GM18861 (cell line): ENCODE data around the gene SP140.
"Not testable (repeated sequence)": the region's sequence is repeated elsewhere in the genome, so short reads cannot be mapped to it uniquely, and the experiment has no call there.

ENCODE experiments used
- ATAC-seq: cut with Tn5 transposase; IDR thresholded peaks from one replicate; pipeline ENCODE4 v1.9.1; 2021; ENCODE audit not compliant: unreplicated experiment

Gene SP140

DNA sequence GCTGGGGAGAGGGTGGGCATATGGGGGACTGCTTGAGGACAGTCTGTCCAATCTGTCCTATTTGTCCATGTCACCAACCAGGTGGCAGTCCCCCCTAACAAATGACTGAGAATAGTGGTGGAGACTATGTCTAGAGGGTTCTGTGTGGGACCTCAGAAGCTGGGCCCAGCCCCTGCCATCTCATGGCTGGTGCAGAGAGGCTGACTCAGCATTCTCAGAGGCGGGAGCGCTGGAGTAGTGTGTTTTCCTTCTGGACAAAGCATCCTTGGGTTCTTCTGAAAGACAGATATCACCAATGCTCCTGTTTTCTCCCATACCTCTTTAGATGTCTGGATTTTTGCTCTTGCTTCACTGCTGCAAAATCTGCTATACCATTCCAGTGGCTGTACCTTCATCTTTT, 57.4 kb downstream of the SP140 start:
- no peak for ATAC-seq

DNA sequence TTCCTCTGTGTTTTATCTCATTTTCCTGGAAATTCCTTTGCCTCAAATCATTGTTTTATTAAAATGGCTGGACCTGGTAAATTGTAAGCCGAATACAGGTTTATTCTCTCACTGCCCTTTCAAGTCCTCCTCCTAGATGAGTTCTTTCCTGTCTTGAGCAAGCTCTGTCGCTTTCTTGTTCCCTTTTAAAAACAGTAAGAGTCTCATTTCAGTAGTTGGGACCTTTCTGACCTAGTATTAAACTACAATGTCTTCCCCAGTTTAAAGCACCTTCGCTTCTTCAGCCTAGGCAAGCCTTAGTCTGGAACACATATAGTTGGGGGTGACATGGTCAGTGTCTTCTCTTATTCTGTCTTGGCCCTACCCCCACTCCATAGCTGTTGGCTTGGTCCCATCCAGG, 60.5 kb downstream of the SP140 start:
- no peak for ATAC-seq

- ATAC-seq: not testable (repeated sequence)
Measured at GRCh38 chr2:230289311-230289710, 63.8 kb downstream of the SP140 start.

DNA sequence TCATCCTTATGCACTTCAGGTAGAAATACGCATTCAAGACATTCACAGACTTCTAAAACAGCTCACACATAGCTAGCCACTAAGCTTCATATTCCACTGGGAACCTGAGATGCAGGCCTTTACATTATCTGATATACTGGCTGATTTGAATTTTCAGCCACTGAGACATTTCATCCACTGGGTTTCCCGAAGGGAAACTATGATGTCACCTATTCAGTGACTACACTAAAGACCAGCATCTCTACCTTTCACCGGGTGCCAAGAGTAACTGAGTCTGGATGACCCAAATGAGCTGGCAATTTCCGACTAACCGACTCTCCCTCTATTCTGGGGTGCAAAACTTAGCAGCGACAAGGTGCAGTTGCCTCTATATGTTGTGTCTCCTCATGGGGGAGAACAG, 69.7 kb downstream of the SP140 start:
- ATAC-seq: no peak

- ATAC-seq: no peak
Measured at GRCh38 chr2:230296917-230297316, 71.4 kb downstream of the SP140 start.

DNA sequence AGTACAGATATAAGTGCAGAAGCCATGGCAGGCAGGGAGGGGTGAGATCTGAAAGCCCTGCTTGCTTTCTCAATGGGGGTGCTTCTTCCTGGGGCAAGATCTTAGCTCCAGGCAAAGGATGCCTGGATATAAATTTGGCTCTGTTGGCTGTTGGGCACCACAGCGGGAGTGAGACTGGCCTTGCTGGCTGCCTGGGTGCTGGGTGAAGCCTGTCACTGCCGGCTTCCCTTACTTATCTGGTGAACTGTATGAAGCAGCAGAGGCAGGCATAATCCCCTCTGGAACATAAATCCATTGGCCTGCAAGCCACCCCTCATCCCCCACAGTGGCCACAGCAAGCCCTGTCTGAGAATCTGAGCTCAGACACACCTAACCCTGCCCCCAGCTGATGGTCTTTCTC, 74.1 kb downstream of the SP140 start:
- ATAC-seq: no peak

GRCh38 chr2:230305416-230306275, 80.1 kb downstream of the SP140 start:
- no peak for ATAC-seq

DNA sequence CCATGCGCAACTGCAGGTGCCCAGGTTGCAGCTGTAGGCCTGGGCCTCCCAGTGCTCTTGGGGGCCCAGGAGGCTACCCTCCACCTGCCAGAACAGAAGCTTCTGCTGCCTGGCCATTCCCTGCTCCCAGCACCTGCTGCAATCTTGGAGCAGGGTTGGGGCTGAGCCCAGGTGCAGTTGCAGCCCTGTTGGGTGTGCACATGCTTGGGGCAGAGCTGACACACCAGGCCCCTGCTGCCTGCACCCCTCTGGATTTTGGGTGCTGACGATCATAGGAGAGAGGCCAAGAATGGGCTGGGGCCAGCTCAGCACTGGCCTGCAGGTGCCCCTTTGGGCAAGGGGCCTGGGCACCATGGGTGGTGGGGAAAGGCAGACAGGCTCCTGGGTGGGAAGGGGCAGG, 80.9 kb downstream of the SP140 start:
- ATAC-seq: no peak

GRCh38 chr2:230307485-230307884, 81.9 kb downstream of the SP140 start:
- ATAC-seq: no peak

DNA sequence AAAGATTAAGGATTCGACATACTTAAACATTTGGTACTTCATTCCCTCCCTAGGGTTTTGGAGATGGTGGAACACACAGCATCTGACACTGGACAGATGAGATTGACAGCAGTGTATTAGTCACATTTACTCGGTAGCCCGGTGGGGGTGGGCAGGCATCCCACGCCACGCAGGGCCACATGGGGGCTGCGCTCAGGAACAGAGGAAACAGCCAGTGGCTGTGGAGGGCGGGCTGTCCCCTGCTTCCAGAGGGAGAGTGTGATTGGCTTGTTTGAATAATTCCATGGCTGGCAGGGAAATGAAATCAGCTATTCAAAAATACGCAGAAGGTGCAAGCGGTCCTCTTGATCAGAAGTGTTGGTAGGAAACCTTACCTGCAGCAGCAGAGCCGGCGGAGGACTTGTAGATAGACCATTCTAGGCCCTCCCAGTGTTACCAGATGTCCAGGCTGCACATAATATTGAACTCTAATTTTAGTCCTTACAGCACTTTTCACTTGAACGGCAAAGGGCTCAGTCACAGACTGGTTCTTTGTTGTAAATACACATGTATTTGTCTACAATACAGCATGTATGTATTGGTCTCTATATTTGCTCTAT, 83.0 kb downstream of the SP140 start:
- no peak for ATAC-seq

DNA sequence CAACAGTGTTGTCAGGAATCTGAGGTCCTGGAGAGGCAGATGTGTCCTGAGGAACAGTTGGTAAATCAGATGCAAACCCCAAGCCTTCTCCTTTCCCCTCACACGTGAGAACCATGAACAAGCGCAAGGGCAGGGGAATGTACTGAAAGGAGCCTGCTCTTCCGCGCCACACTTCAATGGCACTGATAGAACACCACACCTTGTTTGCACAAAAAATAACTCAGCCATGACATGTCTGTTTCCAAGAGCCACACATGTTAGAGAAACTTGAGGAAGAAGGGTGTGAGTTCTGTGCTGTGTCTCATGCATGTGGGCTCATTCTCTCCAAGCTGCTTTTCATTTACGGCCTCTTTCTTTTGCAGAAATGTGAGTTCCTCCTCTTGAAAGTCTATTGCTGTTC, 85.3 kb downstream of the SP140 start:
- ATAC-seq: not testable (repeated sequence)

- not testable (repeated sequence) for ATAC-seq
Measured at GRCh38 chr2:230311634-230312033, 86.1 kb downstream of the SP140 start.

DNA sequence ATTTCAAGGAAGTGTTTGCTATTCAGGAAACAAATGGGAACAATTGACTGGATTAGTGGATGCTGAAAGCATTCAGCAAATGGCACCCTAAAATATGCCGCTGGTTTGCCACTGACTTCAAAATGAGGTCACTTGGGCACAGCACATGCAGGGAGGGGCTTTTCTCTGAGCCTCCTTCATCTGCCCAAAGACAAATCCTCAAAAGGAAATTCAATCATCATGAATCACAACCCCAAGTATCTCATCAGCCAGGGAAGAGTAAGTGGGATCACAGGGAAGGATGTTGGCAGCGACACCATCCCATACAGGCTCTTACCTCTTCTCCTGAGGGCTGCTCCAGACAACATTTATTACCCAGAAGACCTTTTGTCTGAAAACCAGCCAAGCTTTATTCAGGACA, 87.1 kb downstream of the SP140 start:
- ATAC-seq: no peak

DNA sequence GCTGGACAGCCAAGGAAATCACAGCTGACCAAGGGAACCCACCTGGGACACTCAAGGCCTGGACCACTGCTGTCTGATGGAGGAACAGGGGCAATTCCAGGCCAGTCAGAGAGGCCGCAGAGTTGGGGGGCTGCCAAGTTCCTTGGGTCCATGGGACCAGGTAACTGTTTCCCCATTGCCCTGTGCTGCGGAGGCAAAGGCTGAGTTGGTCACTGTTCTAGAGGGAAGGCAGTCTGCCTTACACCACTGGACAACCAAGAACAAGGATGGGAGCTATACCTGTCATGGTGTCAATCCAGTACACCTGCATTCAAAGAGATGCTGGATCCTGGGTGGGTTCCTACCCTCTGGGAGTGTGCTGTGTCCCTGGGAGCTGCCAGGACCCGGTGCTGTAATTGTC, 91.8 kb downstream of the SP140 start:
- ATAC-seq: no peak

DNA sequence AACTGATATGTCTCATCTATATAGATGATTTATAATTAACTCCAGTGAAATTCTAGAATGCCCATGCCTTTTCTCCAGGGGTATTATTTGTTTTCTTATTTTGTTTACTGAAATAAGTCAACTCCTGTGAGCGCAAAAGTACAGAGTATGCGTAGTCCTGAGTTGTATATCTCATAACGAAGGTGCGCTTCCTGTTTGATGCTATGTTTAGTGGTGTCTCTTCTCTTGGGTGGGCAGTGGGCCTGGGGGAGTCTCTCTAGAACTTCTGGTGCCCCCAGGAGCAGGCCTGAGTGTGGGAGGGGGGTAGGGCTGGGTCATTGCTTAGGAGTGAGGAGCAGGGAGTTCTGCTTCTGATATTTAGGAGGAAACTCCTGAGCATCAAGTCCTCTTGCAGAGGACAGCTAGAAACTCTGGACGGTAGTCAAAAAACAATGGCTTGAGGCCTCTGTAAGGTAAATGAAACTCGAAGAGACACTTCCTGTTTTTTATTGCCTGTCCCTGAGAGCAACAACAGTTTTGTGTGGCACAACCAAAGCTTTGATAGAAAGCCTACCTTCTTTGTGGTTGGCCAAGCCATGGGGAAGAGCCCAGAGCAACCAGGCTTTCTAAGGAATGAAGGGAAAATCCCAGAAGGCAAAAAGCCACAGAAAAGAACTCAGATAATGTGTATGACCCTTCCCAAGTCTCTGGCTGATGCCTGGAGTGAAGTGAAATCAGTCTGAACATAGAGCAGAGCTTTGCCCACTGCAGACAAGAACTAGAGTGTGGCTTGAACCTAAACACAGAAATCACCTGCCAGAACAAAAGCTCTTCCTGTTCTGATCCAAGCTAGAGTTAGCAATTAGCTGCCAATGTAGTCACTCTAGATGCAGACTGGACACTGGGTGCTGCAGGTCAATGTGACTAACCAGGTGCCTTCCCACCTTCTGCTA, 92.9 kb downstream of the SP140 start:
- ATAC-seq: peak; percentile 27

DNA sequence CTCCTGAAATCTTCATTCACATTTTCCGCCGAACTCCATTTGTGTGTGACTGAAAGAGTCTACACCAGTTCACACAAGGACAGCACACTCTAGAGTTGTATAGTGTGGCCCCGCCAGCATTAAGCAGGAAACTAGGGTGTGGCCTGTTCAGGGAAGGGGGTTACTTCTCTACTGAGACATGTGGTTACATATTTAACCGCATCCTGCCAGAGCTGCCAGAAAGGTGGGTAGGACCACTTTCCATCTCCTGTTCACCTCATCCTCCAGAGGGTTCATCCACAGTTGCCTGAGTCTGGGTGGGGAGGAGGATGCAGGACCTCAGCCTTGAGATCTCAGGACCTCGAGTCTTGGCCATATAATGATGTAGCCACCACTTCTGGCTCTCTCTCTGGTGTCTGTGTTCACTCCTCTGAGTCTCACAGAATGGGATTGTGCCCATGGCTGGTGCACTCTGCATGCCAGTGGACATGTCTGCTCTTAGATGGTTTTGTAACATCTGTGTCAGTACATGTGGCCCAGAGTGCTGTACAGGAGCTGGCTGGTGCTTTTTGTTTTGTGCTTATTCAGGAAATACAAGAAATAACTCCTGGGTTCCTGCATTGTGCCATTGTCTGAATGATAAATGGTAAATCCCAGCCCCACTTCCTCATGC, 93.8 kb downstream of the SP140 start:
- peak; percentile 79 for ATAC-seq

GRCh38 chr2:230321031-230321430, 95.5 kb downstream of the SP140 start:
- ATAC-seq: no peak

- no peak for ATAC-seq
Measured at GRCh38 chr2:230322561-230323384, 97.2 kb downstream of the SP140 start.

DNA sequence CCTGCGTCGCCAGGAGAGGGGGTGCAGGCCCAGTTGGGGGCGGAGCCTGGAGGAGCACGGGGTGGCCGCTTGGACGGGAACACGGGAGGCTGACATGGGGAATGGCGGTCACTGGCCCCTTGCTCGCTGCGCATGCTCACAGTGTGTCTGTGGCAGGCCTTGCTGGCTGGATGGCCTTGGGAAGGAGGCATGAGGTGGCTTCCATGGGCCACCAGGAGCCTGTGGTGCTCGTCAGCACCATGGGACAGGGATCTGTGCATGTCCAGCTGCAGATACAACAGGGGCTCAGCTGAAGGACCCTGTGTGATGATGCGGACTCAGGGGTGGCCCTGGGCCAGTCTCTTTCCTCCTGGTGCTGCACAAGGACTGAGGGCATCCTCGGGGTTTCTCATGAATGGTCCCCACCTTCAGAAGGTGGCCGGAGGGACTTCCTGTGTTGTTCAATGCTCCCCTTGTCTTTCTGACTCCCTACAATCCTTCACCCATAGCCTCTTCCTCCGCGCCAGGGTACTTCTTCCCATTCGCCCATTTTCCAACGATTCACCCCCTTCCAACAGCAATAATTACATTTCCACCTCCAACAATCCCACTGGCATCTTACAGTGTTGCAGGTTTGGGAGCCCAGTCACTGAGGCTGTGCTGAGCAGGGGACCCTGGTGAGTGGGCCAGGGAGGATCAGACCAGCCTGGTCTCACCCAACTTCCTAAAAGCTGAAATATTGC, 98.0 kb downstream of the SP140 start:
- ATAC-seq: no peak

DNA sequence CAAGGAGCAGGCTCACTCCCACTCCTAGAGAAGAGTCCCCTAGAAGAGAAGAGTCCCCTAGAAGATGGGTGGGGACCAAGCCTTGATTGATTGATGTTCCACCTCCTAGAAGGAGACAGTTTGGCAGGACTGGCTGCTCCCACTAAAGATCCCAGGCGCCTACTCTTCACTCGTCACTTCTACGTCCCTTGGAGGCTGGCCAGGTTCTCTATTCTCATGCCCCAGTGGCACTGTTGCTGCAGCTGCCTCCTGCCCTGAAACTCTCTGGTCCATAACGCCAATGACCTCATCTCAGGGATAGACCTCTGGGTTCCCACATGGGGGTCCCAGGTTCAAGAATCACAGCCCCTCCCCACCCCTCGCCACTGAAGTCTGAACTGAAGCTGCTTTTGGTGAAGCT, 99.0 kb downstream of the SP140 start:
- no peak for ATAC-seq
